Parathyroid adenoma (tissue), 2 donors: ENCODE results near the gene CA14.
"Not testable (repeated sequence)": the region's sequence is repeated elsewhere in the genome, so short reads cannot be mapped to it uniquely, and the experiment has no call there.

ENCODE experiments used
- H2AFZ ChIP-seq: fragments of 300-600 bp; sonication (generic); one replicate; pipeline ENCODE4 v1.7.0; 2017; ENCODE audit warnings: antibody characterized with exemption, mild to moderate bottlenecking
- H3K27ac ChIP-seq: fragments of 300-600 bp; sonication (generic); one replicate; pipeline ENCODE4 v1.7.0; 2017
- H3K27me3 ChIP-seq: fragments of 300-600 bp; sonication (generic); one replicate; pipeline ENCODE4 v1.7.0; 2017; ENCODE audit warnings: low read length; ENCODE audit not compliant: control insufficient read depth, insufficient read depth
- H3K36me3 ChIP-seq: fragments of 300-600 bp; sonication (generic); one replicate; pipeline ENCODE4 v1.7.0; 2017; ENCODE audit warnings: low read length; ENCODE audit not compliant: control insufficient read depth, insufficient read depth
- H3K4me1 ChIP-seq: fragments of 300-600 bp; sonication (generic); one replicate; pipeline ENCODE4 v1.7.0; 2017; ENCODE audit warnings: control low read depth
- H3K4me2 ChIP-seq: fragments of 300-600 bp; sonication (generic); one replicate; pipeline ENCODE4 v1.7.0; 2017; ENCODE audit warnings: low read length
- H3K4me3 ChIP-seq: fragments of 300-600 bp; sonication (generic); one replicate; pipeline ENCODE4 v1.7.0; 2017; ENCODE audit warnings: low read depth, low read length
- H3K79me2 ChIP-seq: fragments of 300-600 bp; sonication (generic); one replicate; pipeline ENCODE4 v1.7.0; 2017; ENCODE audit warnings: control low read depth
- H3K9ac ChIP-seq: fragments of 300-600 bp; sonication (generic); one replicate; pipeline ENCODE4 v1.7.0; 2017; ENCODE audit warnings: mild to moderate bottlenecking
- H3K9me3 ChIP-seq: fragments of 300-600 bp; sonication (generic); one replicate; pipeline ENCODE4 v1.7.0; 2017; ENCODE audit warnings: low read length; ENCODE audit not compliant: control insufficient read depth
- CTCF ChIP-seq: fragments of 300-600 bp; sonication (generic); IDR thresholded peaks from one replicate; pipeline ENCODE4 v1.7.0; 2017; ENCODE audit warnings: antibody characterized with exemption, mild to moderate bottlenecking
- donor health status: primary hyperparathyroidism.

The CA14 gene

GRCh38 chr1:150257624-150258585 lies at the start of gene CA14:
CA14 (plus strand) TSS chr1:150257774; CDS start chr1:150258129, 355 bp downstream.
- no peak within 1 kb of the TSS for H3K4me3 ChIP-seq
- H3K9me3 ChIP-seq: no peaks in the 10 kb centered on the region
- peaks cover 6% of the 10 kb centered on the region for H3K4me1 ChIP-seq
- H3K36me3 ChIP-seq: no peaks in the 10 kb centered on the region
- H2AFZ ChIP-seq: peak within 1 kb of the TSS; percentile 76
- no peak within 1 kb of the TSS for H3K9ac ChIP-seq
- H3K27me3 ChIP-seq: no peaks in the 10 kb centered on the region
- peak within 1 kb of the TSS; percentile 72 for H3K4me2 ChIP-seq
- H3K79me2 ChIP-seq: no peaks in the 10 kb centered on the region
- no peak for TF ChIP-seq CTCF
- peak within 1 kb of the TSS; percentile 75 for H3K27ac ChIP-seq

GRCh38 chr1:150208460-150208859 lies 49.1 kb upstream of the CA14 start:
- H3K27ac ChIP-seq, H3K79me2 ChIP-seq, H3K4me1 ChIP-seq, H3K9me3 ChIP-seq, H2AFZ ChIP-seq, H3K4me2 ChIP-seq, H3K9ac ChIP-seq, H3K4me3 ChIP-seq, H3K36me3 ChIP-seq, H3K27me3 ChIP-seq: not testable (repeated sequence)

DNA sequence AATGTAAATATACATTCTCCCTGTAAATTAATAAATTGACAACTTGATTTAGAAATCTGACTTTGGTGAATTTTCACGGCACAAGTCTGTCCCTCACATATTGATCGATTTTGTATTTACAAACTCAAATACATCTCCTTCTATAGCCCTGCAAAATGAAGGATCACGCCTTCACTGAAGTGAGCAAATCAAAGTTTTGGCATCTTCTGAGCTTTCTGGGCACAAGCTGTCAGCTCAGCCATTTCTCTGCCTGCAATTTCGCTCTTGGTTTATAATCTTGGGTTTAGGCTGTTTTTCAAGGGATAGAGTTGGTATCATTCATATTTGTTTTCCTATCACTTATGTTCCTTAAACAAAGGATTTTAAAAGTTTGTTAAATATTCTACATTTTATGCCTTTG lies 47.5 kb upstream of the CA14 start:
- H3K9me3 ChIP-seq: no peaks in the 10 kb centered on the region
- no peaks in the 10 kb centered on the region for H3K27me3 ChIP-seq
- no peak overlapping the region for H3K27ac ChIP-seq
- H3K36me3 ChIP-seq: no peaks in the 10 kb centered on the region
- no peak overlapping the region for H3K4me3 ChIP-seq
- H3K79me2 ChIP-seq: no peaks in the 10 kb centered on the region
- H3K4me1 ChIP-seq: peaks cover 3% of the 10 kb centered on the region
- no peak overlapping the region for H2AFZ ChIP-seq
- no peak overlapping the region for H3K4me2 ChIP-seq
- no peak for TF ChIP-seq CTCF
- H3K9ac ChIP-seq: no peak overlapping the region

GRCh38 chr1:150210706-150211105 lies 46.9 kb upstream of the CA14 start:
- Histone ChIP-seq H3K4me2 (no peak overlapping the region), H3K4me3 (no peak overlapping the region), H3K27ac (no peak overlapping the region), H2AFZ (no peak overlapping the region), H3K9me3 (no peaks in the 10 kb centered on the region), H3K79me2 (no peaks in the 10 kb centered on the region), H3K27me3 (no peaks in the 10 kb centered on the region), H3K9ac (no peak overlapping the region), H3K4me1 (peaks cover 3% of the 10 kb centered on the region), H3K36me3 (no peaks in the 10 kb centered on the region)
- no peak for TF ChIP-seq CTCF

GRCh38 chr1:150212070-150212469 lies 45.5 kb upstream of the CA14 start:
- no peaks in the 10 kb centered on the region for H3K79me2 ChIP-seq
- no peaks in the 10 kb centered on the region for H3K36me3 ChIP-seq
- H3K9ac ChIP-seq: no peak overlapping the region
- no peak overlapping the region for H3K27ac ChIP-seq
- no peaks in the 10 kb centered on the region for H3K9me3 ChIP-seq
- no peak for TF ChIP-seq CTCF
- no peak overlapping the region for H3K4me2 ChIP-seq
- H2AFZ ChIP-seq: no peak overlapping the region
- H3K27me3 ChIP-seq: no peaks in the 10 kb centered on the region
- peaks cover 3% of the 10 kb centered on the region for H3K4me1 ChIP-seq
- no peak overlapping the region for H3K4me3 ChIP-seq
